Activated T-helper 2 cell treated with anti-CD3 and anti-CD28 coated beads, Interferon-gamma antibody, Interleukin-2, Interleukin-4, amounts not matched to agents 10 μg/mL and 5 μg/mL and 100 μg/mL, durations not matched to agents 14 hours and 24 hours and 36 hours (primary cell): ENCODE measurements around the gene PCDHB5. TPM values are rescaled to one million over a fixed set of nuclear protein-coding genes. Genes with fewer than 3 reads are reported as not detected.

Experiments
- total RNA-seq: library from RNA; stranded (reverse); gene quantifications from 2 replicates; pipeline ENCODE4 v1.2.3, GENCODE V29; 2022

The PCDHB5 gene
- total RNA-seq, 1 donor from 2014 or later = not detected

Other genes starting within 250 kb of the PCDHB5 start
- not detected in 2 replicates for gene PCDHAC1, start 208.9 kb upstream of the PCDHB5 start, total RNA-seq
- not detected in 2 replicates for gene PCDHAC2, start 168.7 kb upstream of the PCDHB5 start, total RNA-seq
- gene PCDHB1, start 83.8 kb upstream of the PCDHB5 start, total RNA-seq = not detected in 2 replicates
- gene PCDHB2, start 40.6 kb upstream of the PCDHB5 start, total RNA-seq = 0.11 and 0.25 TPM in 2 replicates
- gene PCDHB3, start 34.7 kb upstream of the PCDHB5 start, total RNA-seq = not detected in 2 replicates
- not detected in 2 replicates for gene PCDHB4, start 13.4 kb upstream of the PCDHB5 start, total RNA-seq
- not detected in 2 replicates for gene PCDHB6, start 14.9 kb downstream of the PCDHB5 start, total RNA-seq
- gene PCDHB7, start 37.4 kb downstream of the PCDHB5 start, total RNA-seq = 0.07 TPM in 1 of 2 replicates, not detected in the other
- gene PCDHB8, start 42.6 kb downstream of the PCDHB5 start, total RNA-seq = not detected in 2 replicates
- not detected in 2 replicates for gene PCDHB16, start 47.2 kb downstream of the PCDHB5 start, total RNA-seq
- not detected in 2 replicates for gene PCDHB9, start 52.0 kb downstream of the PCDHB5 start, total RNA-seq
- not detected in 2 replicates for gene PCDHB10, start 57.1 kb downstream of the PCDHB5 start, total RNA-seq
- gene PCDHB11, start 64.4 kb downstream of the PCDHB5 start, total RNA-seq = not detected in 2 replicates
- not detected in 2 replicates for gene PCDHB12, start 73.5 kb downstream of the PCDHB5 start, total RNA-seq
- gene PCDHB13, start 78.7 kb downstream of the PCDHB5 start, total RNA-seq = 0.02 TPM in 1 of 2 replicates, not detected in the other
- gene PCDHB14, start 88.1 kb downstream of the PCDHB5 start, total RNA-seq = not detected in 2 replicates
- not detected in 2 replicates for gene PCDHB15, start 110.2 kb downstream of the PCDHB5 start, total RNA-seq
- 0.16 TPM in 1 of 2 replicates, not detected in the other for gene SLC25A2, start 168.8 kb downstream of the PCDHB5 start, total RNA-seq
- 67.1 and 70.5 TPM in 2 replicates for gene TAF7, start 185.6 kb downstream of the PCDHB5 start, total RNA-seq
- 0.09 and 0.14 TPM in 2 replicates for gene PCDHGA1, start 195.3 kb downstream of the PCDHB5 start, total RNA-seq
- gene PCDHGA2, start 203.6 kb downstream of the PCDHB5 start, total RNA-seq = 0.09 and 0.11 TPM in 2 replicates
- gene PCDHGA3, start 208.6 kb downstream of the PCDHB5 start, total RNA-seq = 0.11 and 0.16 TPM in 2 replicates
- 0.16 and 0.48 TPM in 2 replicates for gene PCDHGB1, start 214.9 kb downstream of the PCDHB5 start, total RNA-seq
- 0.44 and 0.57 TPM in 2 replicates for gene PCDHGA4, start 219.8 kb downstream of the PCDHB5 start, total RNA-seq
- 0.85 and 0.91 TPM in 2 replicates for gene PCDHGB2, start 224.8 kb downstream of the PCDHB5 start, total RNA-seq
- gene PCDHGA5, start 229.0 kb downstream of the PCDHB5 start, total RNA-seq = 0.43 and 0.51 TPM in 2 replicates
- 0.46 and 0.85 TPM in 2 replicates for gene PCDHGB3, start 235.0 kb downstream of the PCDHB5 start, total RNA-seq
- 0.48 and 0.55 TPM in 2 replicates for gene PCDHGA6, start 238.7 kb downstream of the PCDHB5 start, total RNA-seq
- gene PCDHGA7, start 247.5 kb downstream of the PCDHB5 start, total RNA-seq = 0.16 and 0.30 TPM in 2 replicates